Middle frontal gyrus (tissue), 1 donor: ENCODE data around the gene TUNAR.
"Not testable (repeated sequence)": the region's sequence is repeated elsewhere in the genome, so short reads cannot be mapped to it uniquely, and the experiment has no call there.

Experiments used
- DNase-seq: peaks from one replicate; pipeline ENCODE4 v3.0.0-alpha.2; 2015; ENCODE audit warnings: low spot score; ENCODE audit errors: extremely low spot score

The TUNAR gene

GRCh38 chr14:95968048-95968447 lies 91.4 kb downstream of the TUNAR start:
- not testable (repeated sequence) for DNase-seq
